Fibroblast of lung (primary cell): ENCODE data around the gene GUCY1A2.

Source experiments
- EZH2 ChIP-seq: IDR thresholded peaks from 2 replicates; pipeline ENCODE4 v1.5.1; 2012; ENCODE audit warnings: low read length, control low read depth, mild to moderate bottlenecking; ENCODE audit errors: missing control alignments
- TF ChIP-seq, protein P1 (sequence below), 2 donors: IDR thresholded peaks in 1 of 2; conservative IDR thresholded peaks in 1 of 2; 1 replicate in 1 of 2; 2 replicates in 1 of 2; pipeline ENCODE4 v1.5.1; 2011 to 2012; ENCODE audit warnings: low read length in 2 of 2, control low read depth in 1 of 2, inconsistent platforms in 1 of 2, low read depth in 1 of 2, mild to moderate bottlenecking in 1 of 2

GRCh38 chr11:106624377-106624776 lies 393.9 kb downstream of the GUCY1A2 start:
- TF ChIP-seq, protein P1, sequence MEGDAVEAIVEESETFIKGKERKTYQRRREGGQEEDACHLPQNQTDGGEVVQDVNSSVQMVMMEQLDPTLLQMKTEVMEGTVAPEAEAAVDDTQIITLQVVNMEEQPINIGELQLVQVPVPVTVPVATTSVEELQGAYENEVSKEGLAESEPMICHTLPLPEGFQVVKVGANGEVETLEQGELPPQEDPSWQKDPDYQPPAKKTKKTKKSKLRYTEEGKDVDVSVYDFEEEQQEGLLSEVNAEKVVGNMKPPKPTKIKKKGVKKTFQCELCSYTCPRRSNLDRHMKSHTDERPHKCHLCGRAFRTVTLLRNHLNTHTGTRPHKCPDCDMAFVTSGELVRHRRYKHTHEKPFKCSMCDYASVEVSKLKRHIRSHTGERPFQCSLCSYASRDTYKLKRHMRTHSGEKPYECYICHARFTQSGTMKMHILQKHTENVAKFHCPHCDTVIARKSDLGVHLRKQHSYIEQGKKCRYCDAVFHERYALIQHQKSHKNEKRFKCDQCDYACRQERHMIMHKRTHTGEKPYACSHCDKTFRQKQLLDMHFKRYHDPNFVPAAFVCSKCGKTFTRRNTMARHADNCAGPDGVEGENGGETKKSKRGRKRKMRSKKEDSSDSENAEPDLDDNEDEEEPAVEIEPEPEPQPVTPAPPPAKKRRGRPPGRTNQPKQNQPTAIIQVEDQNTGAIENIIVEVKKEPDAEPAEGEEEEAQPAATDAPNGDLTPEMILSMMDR (conservative IDR thresholded peaks at IDR 0.05 in 1 of 2, IDR thresholded peaks at IDR 0.05 in 1 of 2; ENCODE audit: low read depth in 1 of 2, low read length in 2 of 2) = no peak
- no peak for TF ChIP-seq EZH2
